ENCODE results near the gene CEMIP.

GRCh38 chr15:80929225-80929624 lies 150.1 kb downstream of the CEMIP start:
- TF ChIP-seq POLR2A (IDR thresholded peaks at IDR 0.05; ENCODE audit: low read depth), result no peak
- TF ChIP-seq, protein P1, sequence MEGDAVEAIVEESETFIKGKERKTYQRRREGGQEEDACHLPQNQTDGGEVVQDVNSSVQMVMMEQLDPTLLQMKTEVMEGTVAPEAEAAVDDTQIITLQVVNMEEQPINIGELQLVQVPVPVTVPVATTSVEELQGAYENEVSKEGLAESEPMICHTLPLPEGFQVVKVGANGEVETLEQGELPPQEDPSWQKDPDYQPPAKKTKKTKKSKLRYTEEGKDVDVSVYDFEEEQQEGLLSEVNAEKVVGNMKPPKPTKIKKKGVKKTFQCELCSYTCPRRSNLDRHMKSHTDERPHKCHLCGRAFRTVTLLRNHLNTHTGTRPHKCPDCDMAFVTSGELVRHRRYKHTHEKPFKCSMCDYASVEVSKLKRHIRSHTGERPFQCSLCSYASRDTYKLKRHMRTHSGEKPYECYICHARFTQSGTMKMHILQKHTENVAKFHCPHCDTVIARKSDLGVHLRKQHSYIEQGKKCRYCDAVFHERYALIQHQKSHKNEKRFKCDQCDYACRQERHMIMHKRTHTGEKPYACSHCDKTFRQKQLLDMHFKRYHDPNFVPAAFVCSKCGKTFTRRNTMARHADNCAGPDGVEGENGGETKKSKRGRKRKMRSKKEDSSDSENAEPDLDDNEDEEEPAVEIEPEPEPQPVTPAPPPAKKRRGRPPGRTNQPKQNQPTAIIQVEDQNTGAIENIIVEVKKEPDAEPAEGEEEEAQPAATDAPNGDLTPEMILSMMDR (IDR thresholded peaks at IDR 0.05), result no peak
